ENCODE data around the gene MYRIP.

DNA sequence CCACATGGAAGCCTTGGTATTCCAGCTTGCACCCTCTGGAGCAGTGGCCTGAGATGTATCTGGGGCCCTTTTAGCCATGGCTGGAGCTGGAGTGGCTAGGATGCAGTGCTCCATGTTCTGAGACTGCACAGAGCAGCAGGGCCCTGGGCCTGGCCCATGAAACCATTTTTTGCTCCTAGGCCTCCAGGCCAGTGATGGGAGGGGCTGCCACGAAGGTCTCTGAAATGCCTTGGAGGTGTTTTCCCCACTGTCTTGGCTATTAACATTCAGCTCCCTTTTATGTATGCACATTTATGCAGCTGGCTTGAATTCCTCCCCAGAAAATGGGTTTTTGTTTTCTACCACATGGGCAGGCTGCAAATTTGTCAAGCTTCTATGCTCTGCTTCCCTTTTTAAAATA, 43.0 kb upstream of the MYRIP start:
- TF ChIP-seq ZFP3 (CRISPR knock-in tag; IDR thresholded peaks at IDR 0.05) (no peak), TOX (CRISPR knock-in tag; IDR thresholded peaks at IDR 0.05; ENCODE audit: borderline replicate concordance) (no peak)
